Colonic mucosa (tissue), 4 donors: Measurements from ENCODE around the gene HAUS3. TPM values are rescaled to one million over a fixed set of nuclear protein-coding genes. Genes with fewer than 3 reads are reported as not detected.

ENCODE experiments used
- DNase-seq: peaks from one replicate; pipeline ENCODE4 v3.0.0-alpha.2; 2020
- H3K27ac ChIP-seq: fragments of 200-600 bp; one replicate; pipeline ENCODE4 v1.8.0; 2021
- H3K27me3 ChIP-seq: fragments of 200-600 bp; one replicate; pipeline ENCODE4 v1.8.0; 2021
- H3K36me3 ChIP-seq: fragments of 200-600 bp; one replicate; pipeline ENCODE4 v1.8.0; 2021
- H3K4me1 ChIP-seq: fragments of 200-600 bp; one replicate; pipeline ENCODE4 v1.8.0; 2021; ENCODE audit warnings: mild to moderate bottlenecking
- H3K4me3 ChIP-seq: fragments of 200-600 bp; one replicate; pipeline ENCODE4 v1.8.0; 2021
- H3K9ac ChIP-seq, 2 donors: one replicate each; pipeline ENCODE4 v1.7.0; 2013; ENCODE audit warnings: control low read depth in 2 of 2, low read depth in 2 of 2, low read length in 2 of 2
- H3K9me3 ChIP-seq: fragments of 200-600 bp; one replicate; pipeline ENCODE4 v1.8.0; 2021
- CTCF ChIP-seq: fragments of 200-600 bp; IDR thresholded peaks from one replicate; pipeline ENCODE4 v1.8.0; 2022; ENCODE audit warnings: antibody characterized with exemption, mild to moderate bottlenecking
- intact Hi-C: fragments of 100-400 bp; cut with DNase I; formaldehyde crosslinking; loops from one replicate; pipeline ENCODE4 v1.14.1; 2022
- total RNA-seq, 2 donors: library from RNA; stranded (reverse); fragmentation: NEBNext Ultra II Directional in 1 of 2; extraction: Animal tissue kit (Norgen Biotek cat#: 25700) in 1 of 2; gene quantifications; one replicate each; pipeline ENCODE4 v1.2.1, GENCODE V29; 2021
- donor health status: healthy.
- donor health status: DM: no; HTN: no; CAD: no.
- donor health status: DM: no; HTN: no; CAD: no.

Gene HAUS3
- total RNA-seq, 2 donors from 2014 or later = 9.1 to 13.0 TPM

DNA sequence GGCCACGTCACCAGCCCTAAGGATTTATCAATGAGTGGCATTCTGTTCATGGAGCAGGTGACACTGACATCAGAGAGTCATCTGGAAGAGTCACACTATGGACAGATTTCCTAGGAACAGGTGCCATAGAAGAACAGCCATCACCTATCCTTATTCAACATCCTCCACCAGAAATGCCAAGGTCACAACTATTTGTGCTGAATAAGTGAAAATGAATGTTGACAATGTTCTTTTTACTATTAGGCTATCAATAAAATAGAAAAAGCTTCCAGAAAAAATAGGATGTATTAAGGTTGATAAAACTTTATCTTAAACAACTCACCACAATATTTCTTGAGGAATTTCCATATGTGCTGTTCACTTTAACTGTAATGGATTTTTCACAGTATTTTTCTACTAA is 62.9 kb downstream of the HAUS3 start:
- intact Hi-C loops = no loop called here
- no peak overlapping the region for H3K9ac ChIP-seq
- H3K9me3 ChIP-seq = no peaks in the 10 kb centered on the region
- H3K4me3 ChIP-seq = no peak overlapping the region
- DNase-seq = no peak
- H3K36me3 ChIP-seq = no peaks in the 10 kb centered on the region
- H3K27ac ChIP-seq = no peak overlapping the region
- TF ChIP-seq CTCF = no peak
- H3K4me1 ChIP-seq = no peaks in the 10 kb centered on the region
- H3K27me3 ChIP-seq = no peaks in the 10 kb centered on the region

Other genes with a start within 250 kb of the HAUS3 start
- gene NELFA, start 233.1 kb downstream of the HAUS3 start, total RNA-seq = 10 to 100 TPM; 25.7 to 41.5 TPM
- under 1 TPM; 0.11 to 0.17 TPM for gene NAT8L, start 182.8 kb downstream of the HAUS3 start, total RNA-seq
- 1 to 10 TPM; 1.6 to 2.8 TPM for gene POLN, start within 50 bp of the HAUS3 start, total RNA-seq
- gene MXD4, start 20.0 kb upstream of the HAUS3 start, total RNA-seq = 10 to 100 TPM; 36.7 to 43.3 TPM
- gene ZFYVE28, start 176.5 kb upstream of the HAUS3 start, total RNA-seq = 10 to 100 TPM; 29.6 to 31.6 TPM
- gene CFAP99, start 176.8 kb upstream of the HAUS3 start, total RNA-seq = under 1 TPM; 0.32 to 0.49 TPM
- gene RNF4, start 227.0 kb upstream of the HAUS3 start, total RNA-seq = 10 to 100 TPM; 50.1 to 51.1 TPM